Suprapubic skin (tissue), 4 donors: ENCODE measurements around the gene TOR3A. TPM values are rescaled to one million over a fixed set of nuclear protein-coding genes. Genes with fewer than 3 reads are reported as not detected.

Experiments
- DNase-seq, 2 donors: peaks; one replicate each; pipeline ENCODE4 v3.0.0-alpha.2; 2019; ENCODE audit warnings: low spot score in 2 of 2
- H3K27ac ChIP-seq: fragments of 200-600 bp; sonication (generic); one replicate; pipeline ENCODE4 v1.5.1; 2019
- H3K27me3 ChIP-seq: fragments of 200-600 bp; sonication (generic); one replicate; pipeline ENCODE4 v1.5.1; 2019
- H3K36me3 ChIP-seq: fragments of 200-600 bp; sonication (generic); one replicate; pipeline ENCODE4 v1.5.1; 2019
- H3K4me1 ChIP-seq: fragments of 200-600 bp; sonication (generic); one replicate; pipeline ENCODE4 v1.5.1; 2019
- H3K4me3 ChIP-seq: fragments of 200-600 bp; sonication (generic); one replicate; pipeline ENCODE4 v1.5.1; 2019; ENCODE audit warnings: mild to moderate bottlenecking
- H3K9me3 ChIP-seq: fragments of 200-600 bp; sonication (generic); one replicate; pipeline ENCODE4 v1.5.1; 2019
- CTCF ChIP-seq, 2 donors: fragments of 200-600 bp in 1 of 2; fragments of 450-650 bp in 1 of 2; sonication (generic) in 1 of 2; IDR thresholded peaks; one replicate each; pipeline ENCODE4 v1.5.1; 2016 to 2019; ENCODE audit warnings: antibody characterized with exemption in 2 of 2, mild to moderate bottlenecking in 1 of 2, moderate library complexity in 1 of 2
- EP300 ChIP-seq: sonication (generic); formaldehyde crosslinking; IDR thresholded peaks from one replicate; pipeline ENCODE4 v1.6.1; 2017; ENCODE audit warnings: antibody characterized with exemption
- POLR2A ChIP-seq, 2 donors: fragments of 450-650 bp; IDR thresholded peaks; one replicate each; pipeline ENCODE4 v1.6.1; 2017; ENCODE audit warnings: antibody characterized with exemption in 2 of 2, mild to moderate bottlenecking in 2 of 2, moderate library complexity in 2 of 2
- POLR2AphosphoS5 ChIP-seq, 3 donors: sonication (generic); formaldehyde crosslinking; IDR thresholded peaks; one replicate each; pipeline ENCODE4 v1.6.1; 2017; ENCODE audit warnings: antibody characterized with exemption in 3 of 3
- WGBS: methylation state at CpG from one replicate; pipeline ENCODE4 v1.1.5; 2018; 5-methylcytosine and 5-hydroxymethylcytosine counted together
- total RNA-seq, 4 donors: library from RNA; depleted of rRNA; stranded (reverse); fragments of >200 nt; gene quantifications; one replicate each; pipeline ENCODE4 v1.1.0, GENCODE V29; 2016

TOR3A gene
- total RNA-seq, 4 donors from 2014 or later: 23.6 to 31.4 (median 29.6) TPM

DNA sequence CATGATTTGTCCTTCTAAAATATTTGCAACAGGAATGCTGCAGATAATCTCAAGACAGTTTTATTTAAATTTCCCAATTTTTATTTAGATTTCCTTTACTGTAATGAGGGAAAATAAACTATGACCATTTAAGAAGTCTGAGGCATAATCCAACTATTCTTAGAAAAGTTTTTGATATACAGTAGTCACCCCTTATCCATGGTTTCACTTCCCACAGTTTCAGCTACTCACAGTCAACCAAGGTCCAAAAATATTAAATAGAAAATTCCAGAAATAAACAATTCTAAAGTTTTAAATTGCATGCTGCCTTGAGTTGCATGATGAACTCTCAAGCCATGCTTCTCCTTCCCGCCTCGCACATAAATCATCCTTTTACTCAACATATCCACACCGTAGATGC, 33.3 kb downstream of the TOR3A start:
- Histone ChIP-seq H3K27ac (no peak overlapping the region), H3K27me3 (no peaks in the 10 kb centered on the region), H3K4me3 (no peak overlapping the region), H3K9me3 (no peaks in the 10 kb centered on the region), H3K4me1 (no peaks in the 10 kb centered on the region), H3K36me3 (peaks cover 59% of the 10 kb centered on the region)
- no peak for TF ChIP-seq POLR2A (IDR thresholded peaks at IDR 0.05)
- no peak for TF ChIP-seq POLR2AphosphoS5 (IDR thresholded peaks at IDR 0.05)
- TF ChIP-seq EP300: no peak
- 89% methylated on average over 3 of the region's 3 CpGs for WGBS
- DNase-seq: no peak

DNA sequence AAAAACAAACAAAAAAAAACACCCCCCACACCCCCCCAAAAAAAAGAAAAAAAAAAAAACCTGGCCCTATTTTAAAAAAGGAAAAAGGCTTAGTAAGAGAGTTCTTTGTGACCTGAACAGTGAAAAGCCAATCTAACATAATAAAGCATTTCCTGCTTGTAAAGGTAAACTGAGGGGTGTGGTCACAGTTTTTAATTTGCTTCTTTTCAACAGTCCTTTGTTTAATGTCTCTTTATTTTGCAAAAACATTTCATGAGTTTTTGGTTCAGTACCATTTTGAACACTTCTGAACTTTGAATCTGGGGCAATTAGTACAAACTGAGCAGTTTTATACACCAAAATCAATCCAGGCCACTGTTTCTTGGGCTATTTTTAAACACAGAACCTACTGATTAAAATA, 37.6 kb downstream of the TOR3A start:
- TF ChIP-seq POLR2AphosphoS5 (IDR thresholded peaks at IDR 0.05) (no peak), POLR2A (IDR thresholded peaks at IDR 0.05) (no peak), CTCF (IDR thresholded peaks at IDR 0.05) (no peak), EP300 (no peak)
- DNase-seq: no peak
- no peaks in the 10 kb centered on the region for H3K9me3 ChIP-seq
- peaks cover 57% of the 10 kb centered on the region for H3K36me3 ChIP-seq
- no peaks in the 10 kb centered on the region for H3K27me3 ChIP-seq
- H3K4me3 ChIP-seq: no peak overlapping the region
- no peak overlapping the region for H3K27ac ChIP-seq
- H3K4me1 ChIP-seq: peaks cover 4% of the 10 kb centered on the region

DNA sequence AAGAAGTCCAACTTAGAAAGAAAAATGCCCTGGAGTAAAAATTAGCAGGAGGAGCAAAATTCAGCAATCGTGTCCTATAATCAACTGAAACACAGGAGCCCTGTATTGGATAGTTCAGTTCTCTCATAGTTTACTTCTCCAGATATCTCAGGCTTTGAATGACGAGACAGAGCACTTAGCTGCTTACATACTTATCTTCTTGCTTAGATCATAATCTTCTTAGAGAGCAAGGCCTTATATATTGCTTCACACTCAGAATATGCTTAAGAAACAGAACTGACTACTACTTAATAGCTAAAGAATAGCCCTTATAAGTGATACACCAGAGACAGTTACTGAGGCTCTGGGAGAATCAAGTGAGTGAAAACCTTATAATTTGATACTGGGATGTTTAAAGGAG, 38.9 kb downstream of the TOR3A start:
- Histone ChIP-seq H3K4me1 (peaks cover 4% of the 10 kb centered on the region), H3K27ac (no peak overlapping the region), H3K27me3 (no peaks in the 10 kb centered on the region), H3K4me3 (no peak overlapping the region), H3K36me3 (peaks cover 54% of the 10 kb centered on the region), H3K9me3 (no peaks in the 10 kb centered on the region)
- WGBS: 64% methylated on average over 2 of the region's 2 CpGs
- no peak for DNase-seq
- TF ChIP-seq CTCF (IDR thresholded peaks at IDR 0.05) (no peak), POLR2AphosphoS5 (IDR thresholded peaks at IDR 0.05) (no peak), POLR2A (IDR thresholded peaks at IDR 0.05) (no peak), EP300 (no peak)

- H3K4me1 ChIP-seq: peaks cover 7% of the 10 kb centered on the region
- 85% methylated on average over 7 of the region's 7 CpGs for WGBS
- TF ChIP-seq CTCF (IDR thresholded peaks at IDR 0.05) (peak; percentile 25 to 68), EP300 (no peak)
- H3K4me3 ChIP-seq: no peak overlapping the region
- H3K9me3 ChIP-seq: no peaks in the 10 kb centered on the region
- H3K36me3 ChIP-seq: peaks cover 51% of the 10 kb centered on the region
- H3K27me3 ChIP-seq: no peaks in the 10 kb centered on the region
- H3K27ac ChIP-seq: no peak overlapping the region
- DNase-seq: no peak
Measured at GRCh38 chr1:179121159-179121938, 39.5 kb downstream of the TOR3A start.

DNA sequence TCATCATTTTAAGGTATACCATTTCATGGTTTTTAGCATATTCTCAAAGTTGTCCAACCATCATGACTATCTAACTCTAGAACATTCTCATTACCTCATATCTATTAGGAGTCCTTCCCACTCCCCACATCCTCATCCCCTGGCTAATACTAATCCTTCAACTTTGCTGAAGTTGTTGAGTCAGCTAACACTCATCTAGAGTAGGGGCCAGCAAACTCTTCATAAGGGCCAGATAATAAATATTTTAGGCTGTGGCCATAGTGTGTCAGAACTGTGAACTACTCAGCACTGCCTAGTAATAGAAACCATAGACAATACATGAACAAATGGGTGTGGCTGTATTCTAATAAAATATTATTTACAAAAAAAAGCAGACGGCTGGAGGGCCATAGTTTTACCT, 43.0 kb downstream of the TOR3A start:
- peaks cover 26% of the 10 kb centered on the region for H3K36me3 ChIP-seq
- DNase-seq: no peak
- H3K4me1 ChIP-seq: peaks cover 33% of the 10 kb centered on the region
- no peak for TF ChIP-seq POLR2A (IDR thresholded peaks at IDR 0.05)
- no peak for TF ChIP-seq POLR2AphosphoS5 (IDR thresholded peaks at IDR 0.05)
- no peak for TF ChIP-seq CTCF (IDR thresholded peaks at IDR 0.05)
- TF ChIP-seq EP300: no peak
- WGBS: 52% methylated on average over 1 of the region's 1 CpG
- no peaks in the 10 kb centered on the region for H3K27me3 ChIP-seq
- no peak overlapping the region for H3K27ac ChIP-seq
- no peaks in the 10 kb centered on the region for H3K9me3 ChIP-seq
- no peak overlapping the region for H3K4me3 ChIP-seq
